Non-pigmented ciliary epithelial cell (primary cell): ENCODE data around the gene LUZP1.

Experiments
- DNase-seq: peaks from one replicate; pipeline ENCODE4 v3.0.0-alpha.2; 2010; ENCODE audit warnings: low read depth

LUZP1 gene

GRCh38 chr1:23152966-23153684 lies 15.5 kb downstream of the LUZP1 start:
- no peak for DNase-seq

GRCh38 chr1:23150742-23151141 lies 17.9 kb downstream of the LUZP1 start:
- no peak for DNase-seq

DNA sequence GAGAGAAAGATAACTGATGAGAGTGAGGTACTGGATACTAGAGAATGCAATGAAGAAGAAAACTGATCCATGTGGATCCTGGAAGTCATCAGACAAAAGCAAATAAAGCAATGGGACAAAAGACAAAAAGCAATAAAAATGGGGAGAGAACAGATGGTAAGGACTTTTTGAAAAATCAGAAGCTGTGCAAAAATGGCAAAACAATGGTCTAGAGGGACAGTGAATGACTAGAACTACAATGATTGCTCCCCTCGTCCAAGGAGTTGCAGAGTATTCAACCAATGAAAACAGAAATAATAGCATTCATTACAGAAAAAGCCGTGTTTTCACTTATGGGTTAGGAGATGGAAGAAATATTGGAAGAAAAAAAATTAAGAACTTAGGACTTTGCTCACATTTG lies 18.5 kb downstream of the LUZP1 start:
- DNase-seq, result no peak

- DNase-seq, result no peak
These were observed 19.5 kb downstream of the LUZP1 start for GRCh38 chr1:23149114-23149513.

- no peak for DNase-seq
These were observed 20.6 kb downstream of the LUZP1 start for GRCh38 chr1:23148084-23148483.

DNA sequence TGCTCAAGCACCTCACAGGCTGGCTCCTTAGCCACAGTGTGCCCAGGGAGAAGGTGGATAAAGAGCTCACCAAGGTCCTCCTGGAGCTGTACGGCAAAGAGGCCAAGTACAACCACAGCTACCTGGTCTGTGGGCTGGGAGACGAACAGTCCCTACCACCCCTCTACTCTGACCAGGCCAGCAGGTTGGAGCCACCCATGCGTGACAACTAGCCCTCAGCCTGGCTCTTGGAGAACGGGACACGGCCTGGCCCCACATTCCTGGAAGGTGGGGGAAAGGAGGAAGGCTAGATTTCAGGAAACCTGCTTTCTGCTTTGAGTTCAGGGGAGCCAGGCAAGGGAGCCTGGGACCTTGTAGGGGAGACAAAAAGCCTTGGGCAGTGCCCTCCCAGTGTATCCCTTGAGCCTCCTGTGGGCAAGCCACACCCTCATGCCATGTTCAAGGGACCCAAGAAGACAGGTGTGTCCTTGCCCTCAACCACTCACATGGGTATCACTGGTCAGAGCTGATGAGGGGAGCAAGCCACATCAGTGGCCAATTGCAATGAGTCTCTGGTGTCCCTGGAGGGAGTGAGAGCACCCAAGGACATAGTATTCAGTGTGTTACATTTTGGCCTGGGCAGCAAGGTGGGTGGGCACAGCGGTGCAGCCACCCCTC lies 27.6 kb downstream of the LUZP1 start:
- no peak for DNase-seq

DNA sequence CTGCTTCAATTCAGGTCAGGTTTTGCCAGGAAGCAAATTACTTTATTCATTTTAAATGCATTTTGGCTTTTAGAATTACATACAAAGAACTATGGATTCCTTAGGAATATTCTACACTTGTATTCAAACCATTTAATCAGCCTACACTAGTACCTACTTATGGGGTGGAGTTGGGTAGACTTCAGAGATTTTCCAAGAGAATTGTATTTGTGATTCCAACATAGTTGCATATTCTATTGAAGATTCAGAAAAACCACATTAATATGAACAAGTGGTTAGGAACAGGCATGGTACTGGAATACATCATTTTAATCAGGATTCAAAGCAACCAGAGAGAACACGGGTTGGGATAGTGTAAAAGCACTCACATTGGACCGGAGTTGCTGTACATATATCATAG lies 33.4 kb downstream of the LUZP1 start:
- DNase-seq, result no peak

DNA sequence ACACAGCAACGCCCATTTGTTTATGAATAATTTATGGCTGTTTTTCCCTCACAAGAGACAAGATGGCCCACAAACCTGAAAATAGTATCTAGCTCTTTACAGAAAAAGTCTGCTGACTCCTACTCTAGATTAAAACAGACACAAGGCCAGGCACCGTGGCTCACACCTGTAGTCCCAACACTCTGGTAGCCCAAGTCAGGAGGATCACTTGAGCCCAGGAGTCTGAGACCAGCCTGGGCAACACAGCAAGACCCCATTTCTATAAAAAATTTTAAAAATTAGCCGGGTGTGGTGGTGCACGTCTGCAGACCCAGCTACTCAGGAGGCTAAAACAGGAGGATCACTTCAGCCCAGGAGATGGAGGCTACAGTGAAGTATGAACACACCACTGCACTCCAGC lies 34.6 kb downstream of the LUZP1 start:
- no peak for DNase-seq

DNA sequence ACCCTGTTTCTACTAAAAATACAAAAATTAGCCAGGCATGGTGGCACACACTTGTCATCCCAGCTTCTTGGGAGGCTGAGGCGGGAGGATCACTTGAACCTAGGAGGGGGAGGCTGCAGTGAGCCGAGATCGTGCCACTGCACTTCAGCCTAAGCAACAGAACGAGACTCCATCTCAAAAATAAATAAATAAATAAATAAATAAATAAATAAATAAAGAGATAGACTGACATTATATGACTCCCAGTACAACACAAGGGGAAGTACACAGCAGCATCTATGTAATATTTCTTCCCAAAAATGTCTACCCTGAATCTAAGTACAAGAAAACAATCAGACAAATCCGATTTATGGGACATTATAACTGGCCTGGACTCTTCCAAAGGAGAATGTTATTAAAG lies 35.1 kb downstream of the LUZP1 start:
- no peak for DNase-seq

DNA sequence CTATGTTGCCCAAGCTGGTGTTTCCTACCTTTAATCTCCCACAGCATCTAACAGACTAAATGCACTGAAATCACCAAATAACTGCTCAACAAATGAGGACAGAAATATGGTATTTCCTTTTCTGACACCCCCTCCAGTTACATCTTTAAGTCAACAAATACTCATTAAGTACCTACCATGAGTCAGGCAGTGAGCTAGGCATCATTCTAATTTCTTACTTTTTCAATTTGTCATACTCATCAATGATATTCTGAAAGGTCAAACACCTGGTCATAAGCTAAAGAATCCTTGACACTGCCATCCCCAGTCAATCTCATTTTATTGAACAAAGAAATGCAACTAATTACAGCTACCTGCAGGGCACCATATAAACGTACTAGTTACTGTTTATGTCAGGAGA lies 36.6 kb downstream of the LUZP1 start:
- no peak for DNase-seq

DNA sequence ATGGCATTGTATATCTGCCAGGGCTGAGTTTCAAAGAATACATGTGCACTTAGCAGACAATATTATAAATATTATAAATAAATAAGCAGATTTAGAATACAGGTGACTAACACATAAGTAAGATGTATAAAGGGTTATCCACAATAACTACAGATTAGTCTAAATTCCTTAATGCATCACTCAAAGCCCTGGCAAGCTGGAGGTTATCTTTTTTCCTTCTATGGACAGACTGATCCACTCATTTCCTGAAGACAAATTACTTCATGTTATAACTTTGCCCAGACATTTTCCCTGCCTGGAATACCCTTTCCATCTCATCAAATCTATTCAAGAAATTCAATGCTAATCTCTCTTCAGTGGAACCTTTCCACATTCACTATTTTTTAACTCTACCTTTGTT lies 38.8 kb downstream of the LUZP1 start:
- no peak for DNase-seq

DNA sequence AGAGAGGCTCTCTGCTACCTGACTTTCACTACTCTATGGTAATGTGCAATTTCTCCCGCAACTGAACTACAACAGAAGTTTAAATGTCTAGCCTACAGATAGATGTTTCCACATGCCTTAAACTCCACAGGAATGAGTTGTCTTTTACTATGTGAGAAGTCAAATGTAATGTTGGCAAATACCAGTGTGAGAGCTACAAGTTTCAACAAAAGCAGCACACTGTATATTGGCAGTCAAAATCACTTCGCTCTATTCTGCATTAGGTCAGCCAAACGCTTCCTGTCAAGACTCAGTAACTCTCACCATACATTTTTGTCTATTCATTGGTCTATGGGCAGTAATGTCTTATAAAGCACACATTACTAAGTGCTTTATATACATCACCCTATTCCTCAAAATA lies 41.9 kb downstream of the LUZP1 start:
- DNase-seq, result no peak

DNA sequence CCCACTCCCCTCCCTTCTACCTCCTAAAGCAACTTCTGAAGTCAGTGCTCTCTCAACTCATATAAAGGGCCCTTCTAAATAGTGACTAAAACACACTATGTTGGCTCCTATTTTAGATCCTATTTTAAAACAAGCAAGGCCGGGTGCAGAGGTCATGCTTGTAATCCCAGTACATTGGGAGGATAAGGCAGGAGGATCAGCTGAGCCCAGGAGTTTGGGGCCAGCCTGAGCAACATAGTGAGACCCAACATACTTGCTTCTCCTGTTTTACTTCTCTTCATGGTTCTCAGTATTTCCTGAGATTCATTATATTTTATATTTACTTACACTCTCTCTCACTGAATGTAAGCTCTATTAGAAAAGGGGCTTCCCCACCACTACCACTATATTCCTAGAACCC lies 42.5 kb downstream of the LUZP1 start:
- DNase-seq, result no peak

DNA sequence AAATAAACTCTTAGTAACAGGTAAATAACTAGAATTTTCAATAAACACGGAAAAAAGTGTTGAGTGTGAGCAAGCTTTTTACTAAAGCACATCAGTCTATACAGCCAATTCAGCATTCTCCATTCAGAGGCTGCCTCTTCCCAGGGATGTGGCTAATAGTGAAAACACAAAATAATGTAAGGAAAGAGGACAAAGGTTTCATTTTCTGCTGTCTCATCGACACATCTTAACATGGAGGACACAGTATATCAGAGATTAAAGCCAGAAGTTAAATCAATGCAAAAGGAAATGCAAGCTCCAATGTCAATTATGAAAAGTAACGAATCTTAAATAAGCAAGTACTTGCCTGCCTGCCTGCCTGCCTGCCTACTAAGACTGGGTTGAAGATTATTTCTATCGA lies 43.2 kb downstream of the LUZP1 start:
- no peak for DNase-seq

GRCh38 chr1:23124259-23125026 lies 44.2 kb downstream of the LUZP1 start:
- DNase-seq, result no peak

DNA sequence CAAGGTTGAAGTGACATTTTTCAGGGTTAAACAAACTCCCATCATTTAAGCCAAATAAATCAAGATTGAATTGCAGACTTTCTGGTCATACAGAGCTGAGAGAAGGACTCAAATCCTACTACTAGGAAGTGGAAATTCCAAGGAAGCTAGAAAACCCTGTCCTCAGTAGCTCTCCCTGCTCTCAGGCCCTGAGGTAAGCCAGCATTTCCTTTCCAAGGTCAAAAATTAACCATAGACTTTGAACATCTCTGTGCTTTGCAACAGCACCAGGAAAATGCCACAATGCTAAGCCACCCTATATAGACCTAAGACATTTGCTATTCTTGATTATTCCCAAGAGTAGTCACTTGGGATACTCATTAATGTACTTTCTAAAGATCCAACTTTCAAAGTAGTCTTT lies 45.1 kb downstream of the LUZP1 start:
- DNase-seq, result no peak

DNA sequence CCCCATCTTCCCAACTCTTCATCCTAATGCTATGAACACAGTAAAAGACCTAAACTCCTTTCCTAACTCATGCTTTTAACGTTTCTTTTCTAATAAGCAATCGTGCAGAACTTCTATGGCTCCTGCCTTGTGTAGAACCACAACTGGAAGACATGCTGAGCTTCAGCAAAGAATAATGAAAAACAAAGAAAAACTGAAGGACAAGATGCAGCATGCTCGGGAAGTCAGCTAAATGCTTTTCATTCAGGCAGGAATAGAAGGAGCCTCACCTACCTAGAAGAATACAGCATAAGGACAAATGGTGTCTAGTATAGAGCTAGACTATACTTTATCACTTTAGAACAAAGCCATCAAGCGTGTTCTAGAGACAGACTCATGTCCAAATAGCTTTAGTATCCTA lies 45.9 kb downstream of the LUZP1 start:
- no peak for DNase-seq

DNA sequence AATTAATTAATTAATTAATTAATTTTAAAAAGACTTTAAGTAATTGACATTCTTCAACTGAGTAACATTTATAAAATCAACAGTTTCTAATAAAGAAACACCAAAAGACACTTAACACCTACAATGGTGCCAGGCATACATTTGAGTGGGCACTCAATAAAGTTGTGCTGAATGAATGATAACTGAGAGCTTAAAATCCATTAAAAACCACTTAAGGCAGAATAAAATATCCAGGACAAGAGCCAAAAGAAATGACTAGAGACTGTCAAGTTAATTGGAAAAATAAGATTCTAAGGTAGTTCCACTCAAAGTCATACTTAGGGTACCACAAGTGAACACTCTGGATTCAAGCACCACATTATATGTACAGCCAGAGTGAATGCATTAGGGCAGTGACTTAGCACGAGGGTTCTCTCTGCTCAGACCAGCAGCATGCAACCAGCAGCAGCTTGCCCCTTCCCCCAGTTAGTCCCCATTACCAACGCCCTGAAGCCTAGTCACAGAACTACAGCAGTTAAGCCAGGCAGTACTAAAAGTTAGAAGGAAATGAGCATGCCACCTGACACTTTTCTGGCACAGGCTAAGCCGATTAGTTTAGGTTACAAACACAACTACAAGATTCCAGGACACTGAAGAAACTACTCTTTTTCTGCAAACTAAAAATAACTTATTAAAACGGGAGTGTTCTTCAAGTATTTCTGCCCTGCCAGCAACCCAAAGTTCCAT lies 46.5 kb downstream of the LUZP1 start:
- DNase-seq, result no peak

GRCh38 chr1:23120383-23120782 lies 48.3 kb downstream of the LUZP1 start:
- no peak for DNase-seq

DNA sequence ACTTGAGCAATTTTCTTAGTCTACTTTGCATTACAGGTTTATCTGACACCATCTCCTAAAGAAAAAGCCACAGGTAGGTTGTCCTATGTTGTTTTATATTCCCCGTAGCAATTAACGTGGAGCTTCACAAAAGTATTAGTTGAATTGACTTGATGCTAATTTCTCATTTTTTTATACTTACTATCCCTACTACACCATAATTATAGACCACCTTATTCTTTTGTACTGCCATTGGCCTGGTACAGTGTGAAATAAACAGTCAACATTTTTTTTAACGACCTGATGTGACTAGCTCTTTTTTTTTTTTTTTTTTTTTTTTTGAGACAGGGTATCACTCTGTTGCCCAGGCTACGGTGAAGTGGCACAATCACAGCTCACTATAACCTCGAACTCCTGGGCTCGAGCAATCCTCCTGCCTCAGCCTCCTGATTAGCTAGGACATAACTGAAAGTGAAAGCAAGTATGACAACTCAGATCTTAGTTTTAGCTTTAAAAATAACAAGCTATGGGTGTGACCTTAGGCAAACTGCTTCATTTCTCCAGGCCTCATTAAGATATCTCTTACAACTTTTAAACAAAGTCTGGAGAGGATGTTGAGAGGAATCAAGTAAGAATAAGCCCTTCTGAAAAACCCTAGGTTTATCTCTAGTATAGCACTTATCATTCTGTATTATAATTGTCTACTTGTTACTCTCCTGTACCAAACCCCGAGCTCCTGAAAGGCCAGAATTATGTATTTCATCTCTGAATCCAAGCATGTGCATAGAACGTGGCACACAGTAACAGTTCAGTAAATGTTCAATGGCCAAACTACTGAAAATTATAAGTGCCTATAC lies 49.5 kb downstream of the LUZP1 start:
- DNase-seq, result no peak

- DNase-seq, result no peak
These were observed 50.2 kb downstream of the LUZP1 start for GRCh38 chr1:23118407-23118806.
